PC-9 (cell line): ENCODE measurements around the gene CCNY. TPM values are rescaled to one million over a fixed set of nuclear protein-coding genes. Genes with fewer than 3 reads are reported as not detected.
A peak's percentile ranks its signal among the peaks of the same experiment; 100 is the strongest.

Source experiments
- BruUV-seq: library from RNA; stranded (reverse); fragments of 400-500 nt; replicated peaks from 2 replicates; lab custom pipeline; 2021; lab: Mats Ljungman, UMichigan
- CTCF ChIA-PET: fragments of 300-600 bp; sonication (Branson Sonifier 250); formaldehyde crosslinking; loops from one replicate; lab custom pipeline; 2022; ENCODE audit warnings: antibody characterized with exemption; lab: Charles Lee
- POLR2A ChIA-PET: fragments of 300-600 bp; sonication (Branson Sonifier 250); formaldehyde crosslinking; loops from one replicate; lab custom pipeline; 2022; ENCODE audit warnings: antibody characterized with exemption; ENCODE audit not compliant: unreplicated experiment; lab: Charles Lee
- DNase-seq, 2 experiments: peaks; one replicate each; pipeline versions ENCODE4 v3.0.0 to v3.0.0-alpha.2; 2015 to 2022; ENCODE audit warnings: mixed read lengths in 1 of 2
- H2AFZ ChIP-seq: fragments of 200-600 bp; sonication (generic); 2 replicates; pipeline ENCODE4 v1.8.1; 2017; ENCODE audit warnings: antibody characterized with exemption
- H3F3A ChIP-seq: fragments of 200-600 bp; sonication (generic); 2 replicates; pipeline ENCODE4 v1.8.1; 2017; ENCODE audit warnings: antibody characterized with exemption, mild to moderate bottlenecking, low read depth; ENCODE audit not compliant: insufficient read depth
- H3K27ac ChIP-seq: fragments of 200-600 bp; sonication (generic); 2 replicates; pipeline ENCODE4 v1.6.1; 2016; ENCODE audit warnings: mixed run types
- H3K27me3 ChIP-seq: fragments of 200-600 bp; sonication (generic); 2 replicates; pipeline ENCODE4 v1.6.1; 2016; ENCODE audit warnings: low read depth, mixed run types; ENCODE audit not compliant: insufficient read depth
- H3K36me3 ChIP-seq: fragments of 200-600 bp; sonication (generic); 2 replicates; pipeline ENCODE4 v1.6.1; 2016; ENCODE audit warnings: low read depth, mixed run types
- H3K4me1 ChIP-seq: fragments of 200-600 bp; sonication (generic); replicated peaks from 2 replicates; pipeline ENCODE4 v1.6.1; 2016; ENCODE audit warnings: mixed run types; ENCODE audit not compliant: insufficient read depth
- H3K4me2 ChIP-seq: fragments of 200-600 bp; sonication (generic); 2 replicates; pipeline ENCODE4 v1.6.1; 2017; ENCODE audit warnings: mixed run types
- H3K4me3 ChIP-seq: fragments of 200-600 bp; sonication (generic); 2 replicates; pipeline ENCODE4 v1.6.1; 2016; ENCODE audit warnings: mixed run types
- H3K79me2 ChIP-seq: fragments of 200-600 bp; sonication (generic); 2 replicates; pipeline ENCODE4 v1.6.1; 2017; ENCODE audit warnings: low read depth, mixed run types
- H3K9me2 ChIP-seq: fragments of 200-600 bp; sonication (generic); 2 replicates; pipeline ENCODE4 v1.8.1; 2017; ENCODE audit warnings: mild to moderate bottlenecking; ENCODE audit not compliant: insufficient read depth
- H3K9me3 ChIP-seq: fragments of 200-600 bp; sonication (generic); 2 replicates; pipeline ENCODE4 v1.8.1; 2016; ENCODE audit warnings: low read depth; ENCODE audit not compliant: insufficient read depth
- H4K20me1 ChIP-seq: fragments of 200-600 bp; sonication (generic); 2 replicates; pipeline ENCODE4 v1.8.1; 2017; ENCODE audit not compliant: insufficient read depth
- EZH2 ChIP-seq: fragments of 200-600 bp; sonication (generic); IDR thresholded peaks from 2 replicates; pipeline ENCODE4 v1.8.0; 2017; ENCODE audit warnings: antibody characterized with exemption, low read depth
- intact Hi-C: fragments of 100-400 bp; cut with micrococcal nuclease; formaldehyde crosslinking; loops from one replicate; pipeline ENCODE4 v1.10.0; 2022; ENCODE audit not compliant: unreplicated experiment
- total RNA-seq: library from RNA; stranded (reverse); gene quantifications from 2 replicates; pipeline ENCODE4 v1.2.3, GENCODE V29; 2021
- TF ChIP-seq, protein P1 (sequence below): fragments of 200-600 bp; sonication (generic); conservative IDR thresholded peaks from 2 replicates; pipeline ENCODE4 v1.6.1; 2017; ENCODE audit warnings: mixed run types, antibody characterized with exemption, mild to moderate bottlenecking, moderate library complexity

CCNY gene
- total RNA-seq, 1 experiment from 2014 or later, result 69.5 TPM

DNA sequence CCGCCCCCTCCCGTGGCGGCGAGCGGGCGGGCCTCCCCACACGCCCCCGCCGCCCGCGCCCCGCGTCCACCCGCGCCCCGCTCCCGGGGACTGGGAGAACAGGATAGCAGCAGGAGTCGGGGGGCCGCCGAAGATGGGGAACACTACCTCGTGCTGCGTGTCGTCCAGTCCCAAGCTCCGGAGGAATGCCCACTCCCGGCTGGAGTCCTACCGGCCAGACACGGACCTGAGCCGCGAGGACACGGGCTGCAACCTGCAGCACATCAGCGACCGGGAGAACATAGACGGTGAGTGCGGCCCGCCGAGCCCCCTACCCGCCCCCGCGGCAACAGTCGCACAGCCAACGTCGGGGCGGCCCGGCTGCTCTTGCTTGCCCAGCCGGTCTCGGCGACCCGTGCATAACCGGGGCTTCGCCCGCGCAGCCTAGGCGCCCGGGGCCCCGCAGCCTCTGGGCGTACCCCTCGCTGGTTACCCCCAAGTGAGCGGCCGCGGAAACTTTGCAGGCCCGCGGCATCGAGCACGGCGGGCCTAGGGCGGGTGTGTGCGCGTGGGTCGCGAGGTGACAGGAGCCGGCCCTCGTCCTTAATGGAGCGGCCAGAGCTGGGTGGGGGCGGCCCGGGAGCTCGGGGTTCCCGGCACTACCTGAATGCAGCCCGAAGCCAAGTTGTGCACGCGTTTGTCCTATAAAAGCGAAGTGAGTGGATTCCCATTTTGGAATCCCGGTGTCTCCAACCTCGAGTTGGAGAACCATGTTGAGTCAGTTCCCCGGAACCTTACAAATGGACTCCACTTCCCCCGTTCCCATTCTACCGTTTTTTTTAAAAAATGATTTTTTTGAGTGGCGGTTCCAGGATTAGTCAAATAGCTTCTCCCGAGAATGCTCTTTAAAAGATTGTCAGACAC, 863 bp downstream of the CCNY start:
- peaks cover 33% of the 10 kb centered on the region for H3K4me1 ChIP-seq
- intact Hi-C loops, result loop anchor here (2.0 to 10.0 kb wide), 5 partner anchors 30 to 212 kb away; partner anchors contain the start of gene CREM
- TF ChIP-seq, protein P1, sequence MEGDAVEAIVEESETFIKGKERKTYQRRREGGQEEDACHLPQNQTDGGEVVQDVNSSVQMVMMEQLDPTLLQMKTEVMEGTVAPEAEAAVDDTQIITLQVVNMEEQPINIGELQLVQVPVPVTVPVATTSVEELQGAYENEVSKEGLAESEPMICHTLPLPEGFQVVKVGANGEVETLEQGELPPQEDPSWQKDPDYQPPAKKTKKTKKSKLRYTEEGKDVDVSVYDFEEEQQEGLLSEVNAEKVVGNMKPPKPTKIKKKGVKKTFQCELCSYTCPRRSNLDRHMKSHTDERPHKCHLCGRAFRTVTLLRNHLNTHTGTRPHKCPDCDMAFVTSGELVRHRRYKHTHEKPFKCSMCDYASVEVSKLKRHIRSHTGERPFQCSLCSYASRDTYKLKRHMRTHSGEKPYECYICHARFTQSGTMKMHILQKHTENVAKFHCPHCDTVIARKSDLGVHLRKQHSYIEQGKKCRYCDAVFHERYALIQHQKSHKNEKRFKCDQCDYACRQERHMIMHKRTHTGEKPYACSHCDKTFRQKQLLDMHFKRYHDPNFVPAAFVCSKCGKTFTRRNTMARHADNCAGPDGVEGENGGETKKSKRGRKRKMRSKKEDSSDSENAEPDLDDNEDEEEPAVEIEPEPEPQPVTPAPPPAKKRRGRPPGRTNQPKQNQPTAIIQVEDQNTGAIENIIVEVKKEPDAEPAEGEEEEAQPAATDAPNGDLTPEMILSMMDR, result no peak
- no peak for TF ChIP-seq EZH2
- H3K9me2 ChIP-seq, result no peaks in the 10 kb centered on the region
- no peaks in the 10 kb centered on the region for H3K9me3 ChIP-seq
- H3K79me2 ChIP-seq, result peaks cover 89% of the 10 kb centered on the region
- H3K4me3 ChIP-seq, result peak overlapping the region; percentile 82
- peaks cover 6% of the 10 kb centered on the region for H4K20me1 ChIP-seq
- CTCF ChIA-PET, result interaction anchor here (0.6 kb wide), 1 partner anchor 103 kb away, joined by 3 read pairs; no protein-coding TSS in a partner anchor
- POLR2A ChIA-PET, result interaction anchor here (0.7 kb wide), 1 partner anchor 14 kb away, joined by 3 read pairs; no protein-coding TSS in a partner anchor
- no peaks in the 10 kb centered on the region for H3K27me3 ChIP-seq
- peak overlapping the region; percentile 72; the same call in 1 of the 2 replicates for H2AFZ ChIP-seq
- H3K36me3 ChIP-seq, result peaks cover 5% of the 10 kb centered on the region; the same call in 1 of the 2 replicates
- H3K4me2 ChIP-seq, result peak overlapping the region; percentile 80
- BruUV-seq, result TSS peak; percentile 37
- H3F3A ChIP-seq, result peaks cover 10% of the 10 kb centered on the region
- DNase-seq, result peak in 1 of 2 experiments; percentile 38
- H3K27ac ChIP-seq, result no peak overlapping the region

- intact Hi-C loops, result loop anchor here (2.0 to 10.0 kb wide), 5 partner anchors 32 to 223 kb away; partner anchors contain the start of gene CREM
- no peak for DNase-seq
- POLR2A ChIA-PET, result no interaction called here
- CTCF ChIA-PET, result no interaction called here
- TF ChIP-seq EZH2, result no peak
- TF ChIP-seq, protein P1, result no peak
- Histone ChIP-seq H3F3A (no peaks in the 10 kb centered on the region), H2AFZ (no peak overlapping the region), H3K4me3 (no peak overlapping the region), H3K9me3 (no peaks in the 10 kb centered on the region), H3K4me2 (no peak overlapping the region), H3K27me3 (no peaks in the 10 kb centered on the region), H3K9me2 (no peaks in the 10 kb centered on the region), H3K36me3 (no peaks in the 10 kb centered on the region), H3K79me2 (peaks cover 83% of the 10 kb centered on the region), H3K27ac (no peak overlapping the region), H3K4me1 (peaks cover 13% of the 10 kb centered on the region; the same call in 1 of the 2 replicates), H4K20me1 (peaks cover 17% of the 10 kb centered on the region)
- BruUV-seq, result no TSS peak
Measured at GRCh38 chr10:35339942-35340341, 3.6 kb downstream of the CCNY start.

- no peak for TF ChIP-seq EZH2
- TF ChIP-seq, protein P1, result no peak
- POLR2A ChIA-PET, result interaction anchor here (0.6 kb wide), 1 partner anchor 69 kb away, joined by 7 read pairs; no protein-coding TSS in a partner anchor
- no peak overlapping the region for H2AFZ ChIP-seq
- H3K36me3 ChIP-seq, result no peaks in the 10 kb centered on the region
- H3K4me3 ChIP-seq, result no peak overlapping the region
- H3K4me1 ChIP-seq, result peaks cover 13% of the 10 kb centered on the region; the same call in 1 of the 2 replicates
- CTCF ChIA-PET, result no interaction called here
- H3K4me2 ChIP-seq, result no peak overlapping the region
- H3F3A ChIP-seq, result no peaks in the 10 kb centered on the region
- no peaks in the 10 kb centered on the region for H3K9me3 ChIP-seq
- no peaks in the 10 kb centered on the region for H3K9me2 ChIP-seq
- DNase-seq, result no peak
- no peaks in the 10 kb centered on the region for H3K27me3 ChIP-seq
- intact Hi-C loops, result no loop called here
- H4K20me1 ChIP-seq, result peaks cover 24% of the 10 kb centered on the region
- peaks cover 83% of the 10 kb centered on the region for H3K79me2 ChIP-seq
- BruUV-seq, result no TSS peak
- H3K27ac ChIP-seq, result no peak overlapping the region
Measured at GRCh38 chr10:35340975-35341374, 4.7 kb downstream of the CCNY start.
